HepG2 (cell line): Measurements from ENCODE around the gene SYMPK. TPM values are rescaled to one million over a fixed set of nuclear protein-coding genes. Genes with fewer than 3 reads are reported as not detected.
A peak's percentile ranks its signal among the peaks of the same experiment; 100 is the strongest.

ENCODE experiments used
- ATAC-seq: fragments of 200-7000 bp; cut with Tn5 transposase; 3 replicates; pipeline ENCODE4 v1.9.1; 2020; ENCODE audit warnings: mild to moderate bottlenecking, moderate library complexity
- BruUV-seq: library from RNA; stranded (reverse); fragments of 400-500 nt; replicated peaks from 2 replicates; lab custom pipeline; 2021; lab: Mats Ljungman, UMichigan
- CTCF ChIA-PET: fragments of 300-600 bp; formaldehyde crosslinking; extraction: SDS; loops from one replicate; lab custom pipeline; 2021; ENCODE audit warnings: low total read pairs, inconsistent platforms, low intra/inter-chr PET ratio; lab: Yijun Ruan, JAX
- POLR2A ChIA-PET: fragments of 350-600 bp; sonication (Branson Sonifier 250); formaldehyde crosslinking; loops from one replicate; lab custom pipeline; 2020; ENCODE audit warnings: antibody characterized with exemption, inconsistent platforms; lab: Yijun Ruan, JAX
- DNase-seq: peaks from one replicate; pipeline ENCODE4 v3.0.0-alpha.2; 2015; ENCODE audit warnings: low spot score
- FAIRE-seq: peaks from 3 replicates; lab custom pipeline; 2011; peaks lifted over from hg19 to GRCh38; lab: Jason Lieb, UNC
- H2AFZ ChIP-seq: one replicate; pipeline ENCODE4 v1.6.1; 2011; ENCODE audit warnings: low read length, inconsistent platforms
- H3K27ac ChIP-seq: fragments of 300-600 bp; 3 replicates; pipeline ENCODE4 v1.8.0; 2011; ENCODE audit warnings: mixed run types, mild to moderate bottlenecking, mixed read lengths, low read length, inconsistent platforms; ENCODE audit not compliant: insufficient read depth; ENCODE audit errors: extremely low read length
- H3K27me3 ChIP-seq, 2 experiments: fragments of 200-600 bp in 1 of 2; 2 replicates in 1 of 2; 3 replicates in 1 of 2; pipeline versions ENCODE4 v1.6.0 to v1.8.0; 2011; ENCODE audit warnings: low read length in 2 of 2, mild to moderate bottlenecking in 2 of 2, moderate library complexity in 2 of 2, inconsistent platforms in 1 of 2; ENCODE audit not compliant: insufficient read depth in 2 of 2, control insufficient read depth in 1 of 2
- H3K36me3 ChIP-seq, 2 experiments: fragments of 200-600 bp in 1 of 2; replicated peaks in 1 of 2; 2 replicates in 1 of 2; 3 replicates in 1 of 2; pipeline versions ENCODE4 v1.5.1 to v1.8.0; 2011; ENCODE audit warnings: low read length in 2 of 2, inconsistent platforms in 1 of 2; ENCODE audit not compliant: insufficient read depth in 2 of 2, control insufficient read depth in 1 of 2
- H3K4me1 ChIP-seq: 2 replicates; pipeline ENCODE4 v1.5.1; 2012; ENCODE audit warnings: low read length, inconsistent platforms; ENCODE audit not compliant: insufficient read depth
- H3K4me2 ChIP-seq: 2 replicates; pipeline ENCODE4 v1.6.0; 2011; ENCODE audit warnings: low read depth, low read length, inconsistent platforms
- H3K4me3 ChIP-seq, 3 experiments: fragments of 200-600 bp in 1 of 3; sonication (generic), shearing (Covaris generic) in 1 of 3; replicated peaks in 1 of 3; 2 replicates each; pipeline ENCODE4 v1.5.1; 2011 to 2016; ENCODE audit warnings: low read length in 3 of 3, inconsistent platforms in 2 of 3, low read depth in 2 of 3, mild to moderate bottlenecking in 2 of 3, control low read depth in 1 of 3, mixed read lengths in 1 of 3; ENCODE audit not compliant: insufficient read depth in 1 of 3
- H3K79me2 ChIP-seq: one replicate; pipeline ENCODE4 v1.6.1; 2011; ENCODE audit warnings: low read length, inconsistent platforms; ENCODE audit not compliant: insufficient read depth
- H3K9ac ChIP-seq: 2 replicates; pipeline ENCODE4 v1.6.0; 2011; ENCODE audit warnings: mild to moderate bottlenecking, low read depth, low read length, inconsistent platforms; ENCODE audit not compliant: insufficient read depth
- H3K9me3 ChIP-seq: 2 replicates; pipeline ENCODE4 v1.5.1; 2012; ENCODE audit warnings: mild to moderate bottlenecking, low read length
- H4K20me1 ChIP-seq: 2 replicates; pipeline ENCODE4 v1.6.0; 2011; ENCODE audit warnings: inconsistent platforms, mild to moderate bottlenecking, low read length, moderate library complexity; ENCODE audit not compliant: insufficient read depth
- ARHGAP35 ChIP-seq: sonication (generic); formaldehyde crosslinking; IDR thresholded peaks from 2 replicates; pipeline ENCODE4 v1.9.0; 2022; ENCODE audit warnings: mild to moderate bottlenecking, inconsistent platforms, moderate library complexity, missing genetic modification reagents, borderline replicate concordance
- ARNTL ChIP-seq: sonication (generic); formaldehyde crosslinking; IDR thresholded peaks from 2 replicates; pipeline ENCODE4 v1.4.0; 2020; ENCODE audit warnings: mild to moderate bottlenecking, missing genetic modification reagents
- ASH2L ChIP-seq: fragments of 300-600, 200-600 bp; sonication (generic); IDR thresholded peaks from 2 replicates; pipeline ENCODE4 v1.7.0; 2017; ENCODE audit warnings: low read depth, mild to moderate bottlenecking, moderate library complexity, mixed read lengths, low read length; ENCODE audit not compliant: insufficient read length
- BRCA1 ChIP-seq: sonication (generic); formaldehyde crosslinking; IDR thresholded peaks from 2 replicates; pipeline ENCODE4 v1.4.0; 2020; ENCODE audit warnings: missing genetic modification reagents
- HNRNPL ChIP-seq: fragments of 200-400 bp; formaldehyde crosslinking; IDR thresholded peaks from 2 replicates; pipeline ENCODE4 v1.6.1; 2017; ENCODE audit warnings: mild to moderate bottlenecking, low read depth, low read length
- RBM39 ChIP-seq: fragments of 200-400 bp; formaldehyde crosslinking; IDR thresholded peaks from one replicate; pipeline ENCODE4 v1.6.1; 2018; ENCODE audit warnings: antibody characterized with exemption, mild to moderate bottlenecking, low read depth, low read length; ENCODE audit not compliant: poor library complexity, severe bottlenecking
- SNAI1 ChIP-seq: sonication (generic); formaldehyde crosslinking; IDR thresholded peaks from 2 replicates; pipeline ENCODE4 v1.5.0; 2020; ENCODE audit warnings: mild to moderate bottlenecking, missing genetic modification reagents, borderline replicate concordance
- SRSF4 ChIP-seq: fragments of 200-400 bp; formaldehyde crosslinking; IDR thresholded peaks from one replicate; pipeline ENCODE4 v1.6.1; 2018; ENCODE audit warnings: mild to moderate bottlenecking, low read depth, low read length, moderate library complexity; ENCODE audit not compliant: poor library complexity, severe bottlenecking
- ZNF773 ChIP-seq: sonication (generic); formaldehyde crosslinking; IDR thresholded peaks from 2 replicates; pipeline ENCODE4 v1.4.0; 2020; ENCODE audit warnings: missing genetic modification reagents, borderline replicate concordance
- WGBS: methylation state at CpG from one replicate; pipeline ENCODE4 v1.1.6; 2017; ENCODE audit warnings: low lambda C conversion rate; 5-methylcytosine and 5-hydroxymethylcytosine counted together
- in situ Hi-C: cut with HindIII; loops from 2 replicates; pipeline ENCODE4 v1.10.0; 2017; ENCODE audit warnings: low pct_unique_long_range_greater_than_20kb; ENCODE audit not compliant: extremely low pct_ligation_motif_present
- intact Hi-C: fragments of 100-400 bp; cut with micrococcal nuclease; formaldehyde crosslinking; loops from one replicate; pipeline ENCODE4 v1.10.0; 2022; ENCODE audit not compliant: unreplicated experiment
- polyA plus RNA-seq, 8 experiments: library from polyadenylated mRNA; depleted of rRNA in 3 of 8; stranded (reverse) in 7 of 8; unstranded in 1 of 8; fragments of >200 nt; fragmentation: Illumina TruSeq in 4 of 8; extraction: Trizol in 4 of 8; gene quantifications; 2 replicates each; pipeline versions ENCODE4 v1.2.1 to v1.2.3, GENCODE V29; 2011 to 2016; ENCODE audit warnings: low read depth in 4 of 8, missing spikeins in 1 of 8, mixed read lengths in 1 of 8; ENCODE audit not compliant: insufficient read depth in 1 of 8
- total RNA-seq, 5 experiments: library from RNA; depleted of rRNA; stranded (reverse); fragments of >200 nt; fragmentation: Illumina TruSeq; extraction: Trizol; gene quantifications; 2 replicates each; pipeline ENCODE4 v1.2.3, GENCODE V29; 2016; ENCODE audit warnings: low read depth in 1 of 5
- TF ChIP-seq, protein P1 (sequence below): sonication (generic); formaldehyde crosslinking; IDR thresholded peaks from 2 replicates; pipeline ENCODE4 v1.9.0; 2022; ENCODE audit warnings: missing genetic modification reagents, mild to moderate bottlenecking, borderline replicate concordance
- TF ChIP-seq, protein P2 (sequence below): sonication (generic); formaldehyde crosslinking; IDR thresholded peaks from 2 replicates; pipeline ENCODE4 v1.5.0; 2020; ENCODE audit warnings: mild to moderate bottlenecking, missing genetic modification reagents

The SYMPK gene
- total and polyA plus RNA-seq, 2 of the 13 experiments (the other 11 are each of a cell fraction or from before 2014, with no cell fraction given): 21.9 to 55.7 TPM

DNA sequence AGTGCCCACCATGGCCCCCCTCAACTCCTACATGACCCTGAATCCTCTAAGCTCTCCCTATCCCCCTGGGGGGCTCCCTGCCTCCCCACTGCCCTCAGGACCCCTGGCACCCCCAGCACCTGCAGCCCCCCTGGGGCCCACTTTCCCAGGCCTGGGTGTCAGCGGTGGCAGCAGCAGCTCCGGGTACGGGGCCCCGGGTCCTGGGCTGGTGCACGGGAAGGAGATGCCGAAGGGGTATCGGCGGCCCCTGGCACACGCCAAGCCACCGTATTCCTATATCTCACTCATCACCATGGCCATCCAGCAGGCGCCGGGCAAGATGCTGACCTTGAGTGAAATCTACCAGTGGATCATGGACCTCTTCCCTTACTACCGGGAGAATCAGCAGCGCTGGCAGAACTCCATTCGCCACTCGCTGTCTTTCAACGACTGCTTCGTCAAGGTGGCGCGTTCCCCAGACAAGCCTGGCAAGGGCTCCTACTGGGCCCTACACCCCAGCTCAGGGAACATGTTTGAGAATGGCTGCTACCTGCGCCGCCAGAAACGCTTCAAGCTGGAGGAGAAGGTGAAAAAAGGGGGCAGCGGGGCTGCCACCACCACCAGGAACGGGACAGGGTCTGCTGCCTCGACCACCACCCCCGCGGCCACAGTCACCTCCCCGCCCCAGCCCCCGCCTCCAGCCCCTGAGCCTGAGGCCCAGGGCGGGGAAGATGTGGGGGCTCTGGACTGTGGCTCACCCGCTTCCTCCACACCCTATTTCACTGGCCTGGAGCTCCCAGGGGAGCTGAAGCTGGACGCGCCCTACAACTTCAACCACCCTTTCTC lies 9.4 kb upstream of the SYMPK start (continued):
- TF ChIP-seq, protein P1, sequence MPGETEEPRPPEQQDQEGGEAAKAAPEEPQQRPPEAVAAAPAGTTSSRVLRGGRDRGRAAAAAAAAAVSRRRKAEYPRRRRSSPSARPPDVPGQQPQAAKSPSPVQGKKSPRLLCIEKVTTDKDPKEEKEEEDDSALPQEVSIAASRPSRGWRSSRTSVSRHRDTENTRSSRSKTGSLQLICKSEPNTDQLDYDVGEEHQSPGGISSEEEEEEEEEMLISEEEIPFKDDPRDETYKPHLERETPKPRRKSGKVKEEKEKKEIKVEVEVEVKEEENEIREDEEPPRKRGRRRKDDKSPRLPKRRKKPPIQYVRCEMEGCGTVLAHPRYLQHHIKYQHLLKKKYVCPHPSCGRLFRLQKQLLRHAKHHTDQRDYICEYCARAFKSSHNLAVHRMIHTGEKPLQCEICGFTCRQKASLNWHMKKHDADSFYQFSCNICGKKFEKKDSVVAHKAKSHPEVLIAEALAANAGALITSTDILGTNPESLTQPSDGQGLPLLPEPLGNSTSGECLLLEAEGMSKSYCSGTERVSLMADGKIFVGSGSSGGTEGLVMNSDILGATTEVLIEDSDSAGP (CRISPR knock-in tag): peak; percentile 26; the same call in 1 of the 2 replicates
- TF ChIP-seq ASH2L (no peak), HNRNPL (0 out of 2 replicates have a peak, but pooled peaks have one; percentile 74), BRCA1 (CRISPR knock-in tag) (no peak), ZNF773 (CRISPR knock-in tag) (no peak), RBM39 (peak; percentile 10), ARHGAP35 (CRISPR knock-in tag) (no peak), ARNTL (CRISPR knock-in tag) (no peak), SNAI1 (CRISPR knock-in tag) (0 out of 2 replicates have a peak, but pooled peaks have one; percentile 1)

DNA sequence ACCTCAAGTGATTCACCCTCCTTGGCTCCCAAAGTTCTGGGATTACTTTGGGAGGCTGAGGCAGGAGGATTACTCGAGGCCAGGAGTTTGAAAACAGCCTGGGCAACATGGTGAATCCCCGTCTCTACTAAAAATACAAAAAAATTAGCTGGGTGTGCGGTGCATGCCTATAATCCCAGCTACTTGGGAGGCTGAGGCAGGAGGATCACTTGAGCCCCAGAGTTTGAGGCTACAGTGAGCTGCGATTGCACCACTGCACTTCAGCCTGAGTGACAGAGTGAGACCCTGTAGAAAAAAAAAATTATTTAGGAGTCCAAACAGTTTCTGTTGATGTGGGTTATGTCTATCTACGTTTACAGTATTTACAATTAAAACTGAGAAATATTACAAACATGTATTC lies 7.9 kb upstream of the SYMPK start:
- CTCF ChIA-PET: interaction anchor here (2.1 kb wide), 1 partner anchor 12 kb away, joined by 5 read pairs; no protein-coding TSS in a partner anchor
- peaks cover 0 to 5% of the 10 kb centered on the region in 2 experiments; a peak in 2 of 5 replicates for H3K36me3 ChIP-seq
- 95% methylated on average over 5 of the region's 5 CpGs for WGBS
- POLR2A ChIA-PET: interaction anchor here (13.2 kb wide), 1 partner anchor 13 kb away, joined by 388 read pairs; the partner anchor contains the start of gene IRF2BP1
- H3K4me3 ChIP-seq: no peak overlapping the region
- intact Hi-C loops: no loop called here
- no peak overlapping the region for H3K9ac ChIP-seq
- no peak overlapping the region for H2AFZ ChIP-seq
- H3K9me3 ChIP-seq: no peaks in the 10 kb centered on the region
- FAIRE-seq: no peak
- no peak for ATAC-seq
- in situ Hi-C loops: no loop called here
- BruUV-seq: no TSS peak
- no peak overlapping the region for H3K4me2 ChIP-seq
- H3K79me2 ChIP-seq: peaks cover 37% of the 10 kb centered on the region
- 0 out of 2 replicates have a peak, but pooled peaks cover 14% of the 10 kb centered on the region for H4K20me1 ChIP-seq
- H3K4me1 ChIP-seq: peaks cover 90% of the 10 kb centered on the region
- peak overlapping the region; percentile 13 for H3K27ac ChIP-seq
- H3K27me3 ChIP-seq: no peaks in the 10 kb centered on the region
- TF ChIP-seq SRSF4: no peak
- TF ChIP-seq, protein P2, sequence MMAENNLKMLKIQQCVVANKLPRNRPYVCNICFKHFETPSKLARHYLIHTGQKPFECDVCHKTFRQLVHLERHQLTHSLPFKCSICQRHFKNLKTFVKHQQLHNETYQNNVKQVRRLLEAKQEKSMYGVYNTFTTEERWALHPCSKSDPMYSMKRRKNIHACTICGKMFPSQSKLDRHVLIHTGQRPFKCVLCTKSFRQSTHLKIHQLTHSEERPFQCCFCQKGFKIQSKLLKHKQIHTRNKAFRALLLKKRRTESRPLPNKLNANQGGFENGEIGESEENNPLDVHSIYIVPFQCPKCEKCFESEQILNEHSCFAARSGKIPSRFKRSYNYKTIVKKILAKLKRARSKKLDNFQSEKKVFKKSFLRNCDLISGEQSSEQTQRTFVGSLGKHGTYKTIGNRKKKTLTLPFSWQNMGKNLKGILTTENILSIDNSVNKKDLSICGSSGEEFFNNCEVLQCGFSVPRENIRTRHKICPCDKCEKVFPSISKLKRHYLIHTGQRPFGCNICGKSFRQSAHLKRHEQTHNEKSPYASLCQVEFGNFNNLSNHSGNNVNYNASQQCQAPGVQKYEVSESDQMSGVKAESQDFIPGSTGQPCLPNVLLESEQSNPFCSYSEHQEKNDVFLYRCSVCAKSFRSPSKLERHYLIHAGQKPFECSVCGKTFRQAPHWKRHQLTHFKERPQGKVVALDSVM (CRISPR knock-in tag): peak; percentile 91
- no peak for DNase-seq
